Measurements from ENCODE around the gene PDXP. TPM values are rescaled to one million over a fixed set of nuclear protein-coding genes. Genes with fewer than 3 reads are reported as not detected.

PDXP gene
- total RNA-seq, 1 experiment from 2014 or later: 17.6 TPM

GRCh38 chr22:37686002-37686982 is 27.8 kb downstream of the PDXP start, which contains the start of gene NOL12:
TSS of gene NOL12 (plus strand) at chr22:37686343. CDS start at chr22:37686393, 50 bp downstream.
- peaks cover 2% of the 10 kb centered on the region for H3K4me1 ChIP-seq (ENCODE audit: control insufficient read depth, insufficient read depth, low read length)
- POLR2A ChIA-PET: interaction anchor here (0.5 to 0.8 kb wide), 3 partner anchors 15 to 158 kb away, joined by 3 to 4 read pairs (median 4); no protein-coding TSS in a partner anchor
- no peaks in the 10 kb centered on the region for H3K27me3 ChIP-seq (ENCODE audit: control insufficient read depth, insufficient read depth, low read length)
- DNase-seq (ENCODE audit: low read depth, low spot score) (peak; percentile 50), ATAC-seq (peak; percentile 92)
- peak within 1 kb of the TSS; percentile 86 for H3K27ac ChIP-seq (ENCODE audit: low read length)
- CTCF ChIA-PET: no interaction called here
- no peaks in the 10 kb centered on the region for H3K9me3 ChIP-seq (ENCODE audit: control insufficient read depth, insufficient read depth, low read depth, low read length)
- TF ChIP-seq POLR2AphosphoS5 (IDR thresholded peaks at IDR 0.05; ENCODE audit: low read depth, low read length) (peak; percentile 83), REST (IDR thresholded peaks at IDR 0.05; ENCODE audit: insufficient read depth in 1 of 2, low read depth in 2 of 2, low read length in 1 of 2) (no peak), SIN3A (IDR thresholded peaks at IDR 0.05; ENCODE audit: borderline replicate concordance, insufficient read depth, low read depth, low read length) (0 out of 2 replicates have a peak, but pooled peaks have one; percentile 70)
- H3K4me3 ChIP-seq (ENCODE audit: low read depth in 2 of 2, low read length in 2 of 2): peak within 1 kb of the TSS; percentile 81 to 90
- BruUV-seq (replicated peaks): no TSS peak
- peaks cover 2% of the 10 kb centered on the region; the same call in 1 of the 2 replicates for H3K36me3 ChIP-seq (ENCODE audit: control insufficient read depth, insufficient read depth, low read length)
- intact Hi-C loops (cut with micrococcal nuclease; ENCODE audit: unreplicated experiment) (no loop called here), in situ Hi-C loops (cut with HindIII; ENCODE audit: low pct_unique_long_range_greater_than_20kb, low sequenced_read_pairs) (no loop called here)

DNA sequence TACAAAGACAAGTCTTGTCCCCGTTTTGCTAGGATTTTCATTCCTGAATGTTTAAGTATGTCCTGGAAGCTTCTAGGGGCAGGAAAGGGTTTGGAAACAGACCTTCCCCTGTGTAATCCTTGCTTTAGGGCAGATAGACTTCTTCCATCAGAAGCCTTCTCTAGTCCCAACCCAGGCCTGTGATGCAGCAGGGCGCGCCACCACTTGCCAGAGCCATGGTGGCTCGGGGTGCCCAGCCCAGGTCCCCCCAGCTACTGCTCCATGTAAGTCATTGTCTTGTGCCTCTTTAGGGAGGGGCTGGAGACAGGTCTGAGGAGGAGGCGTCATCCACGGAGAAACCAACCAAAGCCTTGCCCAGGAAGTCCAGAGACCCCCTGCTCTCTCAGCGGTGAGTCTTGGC is 31.9 kb downstream of the PDXP start:
- Histone ChIP-seq H3K27me3 (ENCODE audit: control insufficient read depth, insufficient read depth, low read length) (no peaks in the 10 kb centered on the region), H3K36me3 (ENCODE audit: control insufficient read depth, insufficient read depth, low read length) (peaks cover 2% of the 10 kb centered on the region; the same call in 1 of the 2 replicates), H3K4me1 (ENCODE audit: control insufficient read depth, insufficient read depth, low read length) (no peaks in the 10 kb centered on the region), H3K9me3 (ENCODE audit: control insufficient read depth, insufficient read depth, low read depth, low read length) (no peaks in the 10 kb centered on the region), H3K27ac (ENCODE audit: low read length) (no peak overlapping the region), H3K4me3 (ENCODE audit: low read depth in 2 of 2, low read length in 2 of 2) (no peak overlapping the region)
- no peak for DNase-seq (ENCODE audit: low read depth, low spot score)
- in situ Hi-C loops (cut with HindIII; ENCODE audit: low pct_unique_long_range_greater_than_20kb, low sequenced_read_pairs) (no loop called here), intact Hi-C loops (cut with micrococcal nuclease; ENCODE audit: unreplicated experiment) (no loop called here)
- BruUV-seq (replicated peaks): no TSS peak
- no peak for TF ChIP-seq REST (IDR thresholded peaks at IDR 0.05; ENCODE audit: insufficient read depth in 1 of 2, low read depth in 2 of 2, low read length in 1 of 2)
- CTCF ChIA-PET: no interaction called here
- no peak for ATAC-seq
- POLR2A ChIA-PET: no interaction called here

Measured in Panc1 (cell line).